Measurements from ENCODE around the gene GGNBP2. TPM values are rescaled to one million over a fixed set of nuclear protein-coding genes. Genes with fewer than 3 reads are reported as not detected.
A peak's percentile ranks its signal among the peaks of the same experiment; 100 is the strongest.

The GGNBP2 gene
- total and polyA plus RNA-seq, 2 of the 8 experiments (the other 6 are each of a cell fraction or from before 2014, with no cell fraction given): 29.2 to 35.8 TPM

DNA sequence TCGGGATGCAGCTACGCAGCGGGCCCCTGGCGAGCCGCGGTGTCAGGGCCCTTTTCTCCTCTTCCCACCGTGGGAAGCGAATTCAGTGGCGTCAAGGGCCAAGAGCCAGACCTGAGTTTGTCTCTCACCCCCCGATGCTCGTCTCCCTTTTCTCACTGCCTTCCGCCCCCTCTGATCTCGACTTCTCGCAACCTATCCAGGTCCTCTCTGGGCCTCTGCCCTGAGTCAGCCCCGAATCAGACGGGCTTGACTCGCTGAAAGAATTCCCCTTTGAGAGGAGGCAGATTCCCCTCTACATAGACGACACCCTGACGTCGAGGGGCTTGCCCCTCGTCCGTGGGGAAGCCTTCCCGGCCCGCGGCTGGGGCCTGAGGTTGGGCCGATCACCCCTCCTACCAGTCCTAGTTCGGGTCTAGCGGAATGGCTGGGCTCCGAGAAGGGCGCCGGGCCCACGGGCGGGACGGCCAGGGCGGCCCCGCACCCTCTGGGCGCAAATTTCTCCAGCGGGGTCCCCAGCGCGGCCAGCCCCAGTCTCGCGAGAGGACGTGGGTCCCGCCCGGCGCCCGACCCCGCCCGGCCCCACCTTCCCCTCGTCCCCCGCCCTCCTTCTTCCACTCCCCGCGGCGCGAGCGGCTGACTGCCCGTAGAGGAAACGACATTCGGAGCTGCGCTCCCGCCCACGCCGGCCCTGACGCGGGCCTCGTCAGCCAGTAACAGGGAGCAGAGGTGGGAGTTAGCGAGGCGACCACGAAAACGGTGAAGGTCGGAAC, at the start of gene GGNBP2 (continued):
- no peak for TF ChIP-seq CHD7 (IDR thresholded peaks at IDR 0.05; ENCODE audit: insufficient replicate concordance, low read length)
- no peak for TF ChIP-seq RXRA (IDR thresholded peaks at IDR 0.05; ENCODE audit: insufficient read depth, low read depth, low read length)
- TF ChIP-seq, protein P1, sequence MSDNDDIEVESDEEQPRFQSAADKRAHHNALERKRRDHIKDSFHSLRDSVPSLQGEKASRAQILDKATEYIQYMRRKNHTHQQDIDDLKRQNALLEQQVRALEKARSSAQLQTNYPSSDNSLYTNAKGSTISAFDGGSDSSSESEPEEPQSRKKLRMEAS (IDR thresholded peaks at IDR 0.05): no peak
- no peak for TF ChIP-seq SRF (IDR thresholded peaks at IDR 0.05; ENCODE audit: low read depth, low read length)
- no peak for TF ChIP-seq RAD21 (IDR thresholded peaks at IDR 0.05 in 1 of 2, conservative IDR thresholded peaks at IDR 0.05 in 1 of 2; ENCODE audit: low read depth in 2 of 2, low read length in 2 of 2)
- no peak for TF ChIP-seq CBX5 (IDR thresholded peaks at IDR 0.05; ENCODE audit: low read depth, low read length)
- TF ChIP-seq ASH2L (IDR thresholded peaks at IDR 0.05; ENCODE audit: low read length): peak; percentile 58
- peak in 1 of 2 experiments; percentile 26; a peak in 2 of 3 replicates for TF ChIP-seq POLR2A (IDR thresholded peaks at IDR 0.05; ENCODE audit: control extremely low read depth in 1 of 2, low read depth in 2 of 2, low read length in 2 of 2)
- TF ChIP-seq GTF2F1 (IDR thresholded peaks at IDR 0.05; ENCODE audit: borderline replicate concordance, low read depth, low read length): no peak
- no peak for TF ChIP-seq JUND (IDR thresholded peaks at IDR 0.05; ENCODE audit: low read length)
